K562 (cell line): ENCODE measurements around the gene RGS17. TPM values are rescaled to one million over a fixed set of nuclear protein-coding genes. Genes with fewer than 3 reads are reported as not detected.

Source experiments
- ATAC-seq: fragments of 200-7000 bp; cut with Tn5 transposase; 3 replicates; pipeline ENCODE4 v1.9.1; 2020; ENCODE audit warnings: moderate library complexity
- BruUV-seq: library from RNA; stranded (reverse); fragments of 400-500 nt; replicated peaks from 2 replicates; lab custom pipeline; 2021; lab: Mats Ljungman, UMichigan
- CTCF ChIA-PET: fragments of 300-600 bp; formaldehyde crosslinking; extraction: SDS; loops from one replicate; lab custom pipeline; 2021; ENCODE audit warnings: low intra/inter-chr PET ratio; lab: Yijun Ruan, JAX
- POLR2A ChIA-PET: fragments of 300-600, 350-650 bp; sonication (Branson Sonifier 250); formaldehyde crosslinking; extraction: SDS; loops from one replicate; lab custom pipeline; 2021; ENCODE audit warnings: antibody characterized with exemption, inconsistent platforms; lab: Yijun Ruan, JAX
- DNase-seq, 4 experiments: peaks; one replicate each; pipeline versions ENCODE4 v3.0.0 to v3.0.0-alpha.2; 2011 to 2018; ENCODE audit warnings: low spot score in 3 of 4, mixed read lengths in 3 of 4; ENCODE audit errors: extremely low read depth in 1 of 4
- FAIRE-seq: peaks from 2 replicates; lab custom pipeline; 2011; peaks lifted over from hg19 to GRCh38; lab: Jason Lieb, UNC
- H2AFZ ChIP-seq: 2 replicates; pipeline ENCODE4 v1.6.0; 2011; ENCODE audit warnings: low read depth, low read length, control low read depth, inconsistent platforms
- H3K27ac ChIP-seq: fragments of 200-600 bp; 3 replicates; pipeline ENCODE4 v1.8.0; 2011; ENCODE audit warnings: low read depth, mild to moderate bottlenecking, control low read depth, inconsistent platforms, low read length, moderate library complexity, mixed read lengths; ENCODE audit errors: extremely low read depth
- H3K27me3 ChIP-seq, 2 experiments: fragments of 300-600 bp in 1 of 2; 2 replicates in 1 of 2; 3 replicates in 1 of 2; pipeline versions ENCODE4 v1.6.0 to v1.8.0; 2011; ENCODE audit warnings: inconsistent platforms in 2 of 2, low read length in 2 of 2, mild to moderate bottlenecking in 1 of 2, mixed read lengths in 1 of 2, moderate library complexity in 1 of 2; ENCODE audit not compliant: control insufficient read depth in 2 of 2, insufficient read depth in 2 of 2
- H3K36me3 ChIP-seq: fragments of 300-600 bp; 3 replicates; pipeline ENCODE4 v1.8.0; 2011; ENCODE audit warnings: mild to moderate bottlenecking, low read length, inconsistent platforms; ENCODE audit not compliant: control insufficient read depth, insufficient read depth
- H3K4me1 ChIP-seq, 2 experiments: fragments of 200-600 bp in 1 of 2; replicated peaks in 1 of 2; 2 replicates in 1 of 2; 3 replicates in 1 of 2; pipeline versions ENCODE4 v1.5.1 to v1.8.0; 2011; ENCODE audit warnings: inconsistent platforms in 2 of 2, low read length in 2 of 2, mild to moderate bottlenecking in 1 of 2, mixed read lengths in 1 of 2, moderate library complexity in 1 of 2; ENCODE audit not compliant: control insufficient read depth in 2 of 2, insufficient read depth in 2 of 2
- H3K4me2 ChIP-seq: 2 replicates; pipeline ENCODE4 v1.6.1; 2011; ENCODE audit warnings: low read length, control low read depth, inconsistent platforms, mixed read lengths; ENCODE audit not compliant: insufficient read depth
- H3K4me3 ChIP-seq: fragments of 200-600 bp; sonication (generic), shearing (Covaris generic); 2 replicates; pipeline ENCODE4 v1.5.1; 2016; ENCODE audit warnings: control low read depth, inconsistent platforms
- H3K79me2 ChIP-seq: fragments of 200-600 bp; 3 replicates; pipeline ENCODE4 v1.8.0; 2011; ENCODE audit warnings: low read length, inconsistent platforms; ENCODE audit not compliant: control insufficient read depth, insufficient read depth
- H3K9ac ChIP-seq, 2 experiments: 2 replicates each; pipeline versions ENCODE4 v1.6.0 to v1.6.1; 2011; ENCODE audit warnings: low read depth in 2 of 2, low read length in 2 of 2, control low read depth in 1 of 2, inconsistent platforms in 1 of 2, mild to moderate bottlenecking in 1 of 2, mixed read lengths in 1 of 2; ENCODE audit not compliant: insufficient read depth in 1 of 2
- H3K9me1 ChIP-seq: one replicate; pipeline ENCODE4 v1.6.0; 2011; ENCODE audit warnings: inconsistent platforms, mild to moderate bottlenecking, low read length, moderate library complexity; ENCODE audit not compliant: control insufficient read depth, insufficient read depth
- H3K9me3 ChIP-seq: replicated peaks from 2 replicates; pipeline ENCODE4 v1.5.1; 2011; ENCODE audit warnings: low read depth, low read length, inconsistent platforms; ENCODE audit not compliant: control insufficient read depth, insufficient read depth
- H4K20me1 ChIP-seq: replicated peaks from 2 replicates; pipeline ENCODE4 v1.6.1; 2011; ENCODE audit warnings: low read length, inconsistent platforms, mixed read lengths; ENCODE audit not compliant: control insufficient read depth, insufficient read depth
- NFIC ChIP-seq: fragments of 450-650 bp; IDR thresholded peaks from 2 replicates; pipeline ENCODE4 v1.6.1; 2017; ENCODE audit warnings: mild to moderate bottlenecking, inconsistent platforms
- WGBS: fragments of 100-300 bp; shearing (Covaris generic); methylation state at CpG from one replicate; pipeline ENCODE4 v1.1.6; 2016; ENCODE audit warnings: low coverage, mixed read lengths; ENCODE audit not compliant: insufficient coverage; ENCODE audit errors: missing lambda C conversion rate; 5-methylcytosine and 5-hydroxymethylcytosine counted together
- in situ Hi-C: fragments of 300-500 bp; cut with MboI; formaldehyde crosslinking; loops from 4 replicates; pipeline ENCODE4 v1.15.0; 2018; ENCODE audit warnings: inconsistent platforms, mixed read lengths
- intact Hi-C: fragments of 100-400 bp; cut with micrococcal nuclease; formaldehyde crosslinking; loops from 2 replicates; pipeline ENCODE4 v1.14.2; 2022
- polyA plus RNA-seq, 8 experiments: library from polyadenylated mRNA; depleted of rRNA in 4 of 8; stranded (reverse) in 5 of 8; unstranded in 3 of 8; fragments of >200 nt; fragmentation: Nextera tagmentation in 2 of 8; fragmentation: Illumina TruSeq in 1 of 8; extraction: Ambion mirVana in 2 of 8; extraction: Trizol in 1 of 8; gene quantifications; 2 replicates each; pipeline versions ENCODE4 v1.2.1 to v1.2.3, GENCODE V29; 2011 to 2014; ENCODE audit warnings: inconsistent platforms in 1 of 8, missing spikeins in 1 of 8
- total RNA-seq, 7 experiments: library from RNA; depleted of rRNA in 6 of 7; stranded (reverse); fragments of >200 nt in 6 of 7; fragmentation: Illumina TruSeq in 2 of 7; extraction: Trizol in 2 of 7; gene quantifications; 2 replicates each; pipeline versions ENCODE4 v1.2.1 to v1.2.3, GENCODE V29; 2011 to 2021; ENCODE audit warnings: low replicate concordance in 1 of 7
- TF ChIP-seq, protein P1 (sequence below), 3 experiments: fragments of 200-800 bp in 1 of 3; fragments of 250-450 bp in 1 of 3; fragments of 450-650 bp in 1 of 3; sonication (Bioruptor Pico) in 1 of 3; sonication (Bioruptor generic) in 1 of 3; formaldehyde crosslinking in 1 of 3; IDR thresholded peaks; 2 replicates each; pipeline versions ENCODE4 v1.6.1 to v1.8.0; 2016 to 2022; ENCODE audit warnings: mild to moderate bottlenecking in 2 of 3, missing genetic modification characterization in 2 of 3, missing compliant biosample characterization in 1 of 3, moderate library complexity in 1 of 3

Gene RGS17
- total and polyA plus RNA-seq, 9 of the 15 experiments (the other 6 are each of a cell fraction or from before 2014, with no cell fraction given) = 0.01 to 0.14 (median 0.08) TPM; not detected in 6

GRCh38 chr6:153140299-153140698 is 9.2 kb upstream of the RGS17 start:
- H3K4me1 ChIP-seq = no peaks in the 10 kb centered on the region
- no peak overlapping the region for H3K4me3 ChIP-seq
- in situ Hi-C loops (no loop called here), intact Hi-C loops (no loop called here)
- H3K27ac ChIP-seq = no peak overlapping the region
- no peaks in the 10 kb centered on the region for H3K79me2 ChIP-seq
- 0% methylated on average over 2 of the region's 2 CpGs for WGBS
- TF ChIP-seq NFIC = 0 out of 2 replicates have a peak, but pooled peaks have one; percentile 19
- TF ChIP-seq, protein P1, sequence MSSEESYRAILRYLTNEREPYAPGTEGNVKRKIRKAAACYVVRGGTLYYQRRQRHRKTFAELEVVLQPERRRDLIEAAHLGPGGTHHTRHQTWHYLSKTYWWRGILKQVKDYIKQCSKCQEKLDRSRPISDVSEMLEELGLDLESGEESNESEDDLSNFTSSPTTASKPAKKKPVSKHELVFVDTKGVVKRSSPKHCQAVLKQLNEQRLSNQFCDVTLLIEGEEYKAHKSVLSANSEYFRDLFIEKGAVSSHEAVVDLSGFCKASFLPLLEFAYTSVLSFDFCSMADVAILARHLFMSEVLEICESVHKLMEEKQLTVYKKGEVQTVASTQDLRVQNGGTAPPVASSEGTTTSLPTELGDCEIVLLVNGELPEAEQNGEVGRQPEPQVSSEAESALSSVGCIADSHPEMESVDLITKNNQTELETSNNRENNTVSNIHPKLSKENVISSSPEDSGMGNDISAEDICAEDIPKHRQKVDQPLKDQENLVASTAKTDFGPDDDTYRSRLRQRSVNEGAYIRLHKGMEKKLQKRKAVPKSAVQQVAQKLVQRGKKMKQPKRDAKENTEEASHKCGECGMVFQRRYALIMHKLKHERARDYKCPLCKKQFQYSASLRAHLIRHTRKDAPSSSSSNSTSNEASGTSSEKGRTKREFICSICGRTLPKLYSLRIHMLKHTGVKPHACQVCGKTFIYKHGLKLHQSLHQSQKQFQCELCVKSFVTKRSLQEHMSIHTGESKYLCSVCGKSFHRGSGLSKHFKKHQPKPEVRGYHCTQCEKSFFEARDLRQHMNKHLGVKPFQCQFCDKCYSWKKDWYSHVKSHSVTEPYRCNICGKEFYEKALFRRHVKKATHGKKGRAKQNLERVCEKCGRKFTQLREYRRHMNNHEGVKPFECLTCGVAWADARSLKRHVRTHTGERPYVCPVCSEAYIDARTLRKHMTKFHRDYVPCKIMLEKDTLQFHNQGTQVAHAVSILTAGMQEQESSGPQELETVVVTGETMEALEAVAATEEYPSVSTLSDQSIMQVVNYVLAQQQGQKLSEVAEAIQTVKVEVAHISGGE (CRISPR knock-in tag; IDR thresholded peaks at IDR 0.05) = no peak
- ChIA-PET POLR2A (no interaction called here), CTCF (no interaction called here)
- ATAC-seq = no peak
- H3K36me3 ChIP-seq = no peaks in the 10 kb centered on the region
- no peak for DNase-seq
- BruUV-seq = no TSS peak
- no peak overlapping the region for H3K4me2 ChIP-seq
- no peaks in the 10 kb centered on the region for H3K9me1 ChIP-seq
- no peaks in the 10 kb centered on the region for H3K27me3 ChIP-seq
- no peak overlapping the region for H2AFZ ChIP-seq
- FAIRE-seq = no peak
- H3K9me3 ChIP-seq = no peaks in the 10 kb centered on the region
- no peak overlapping the region for H3K9ac ChIP-seq
- no peaks in the 10 kb centered on the region for H4K20me1 ChIP-seq
